ENCODE measurements around the gene ASPN.

ASPN gene

GRCh38 chr9:92476962-92477361, 5.3 kb downstream of the ASPN start:
- DNase-seq (ENCODE audit: low read depth, low spot score): no peak

DNA sequence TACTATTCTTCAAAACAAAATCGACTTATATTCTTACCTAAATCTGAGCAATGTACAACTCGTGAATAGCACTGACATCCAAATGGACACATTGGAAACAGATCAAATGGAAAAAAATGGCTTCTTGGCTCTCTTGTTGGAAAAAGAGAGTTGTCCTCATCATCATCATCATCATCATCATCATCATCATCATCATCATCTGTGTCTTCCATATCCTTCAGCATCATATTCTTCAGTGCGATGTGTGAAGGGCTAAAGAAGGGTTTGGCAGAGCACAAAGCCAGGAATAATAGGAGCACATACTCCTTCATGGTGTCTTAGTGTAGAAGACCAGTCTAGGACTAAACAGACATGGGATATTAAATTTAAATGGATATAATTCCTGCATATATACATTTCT, 7.7 kb downstream of the ASPN start:
- DNase-seq (ENCODE audit: low read depth, low spot score): no peak

- DNase-seq (ENCODE audit: low read depth, low spot score): no peak
These were observed 14.1 kb downstream of the ASPN start for GRCh38 chr9:92468206-92468605.

DNA sequence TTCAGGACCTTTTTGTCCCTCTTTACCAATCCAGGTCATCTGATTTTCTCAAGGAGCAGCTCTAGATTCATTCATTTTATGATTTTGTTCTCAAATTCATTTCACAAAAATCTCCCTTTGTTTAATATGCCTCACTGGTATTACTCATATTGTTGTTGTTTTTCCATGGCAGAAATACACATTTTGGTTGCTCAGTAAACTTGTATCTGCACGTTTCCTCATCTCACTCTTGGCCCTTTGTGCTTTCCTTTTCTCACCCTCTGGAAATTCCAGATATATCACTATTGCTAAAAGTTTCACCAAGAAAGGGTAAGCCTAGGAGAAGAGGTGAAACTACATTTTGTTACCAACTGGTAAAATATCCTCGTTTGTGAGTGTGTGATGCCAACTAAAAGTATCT, 14.8 kb downstream of the ASPN start:
- DNase-seq (ENCODE audit: low read depth, low spot score): no peak

DNA sequence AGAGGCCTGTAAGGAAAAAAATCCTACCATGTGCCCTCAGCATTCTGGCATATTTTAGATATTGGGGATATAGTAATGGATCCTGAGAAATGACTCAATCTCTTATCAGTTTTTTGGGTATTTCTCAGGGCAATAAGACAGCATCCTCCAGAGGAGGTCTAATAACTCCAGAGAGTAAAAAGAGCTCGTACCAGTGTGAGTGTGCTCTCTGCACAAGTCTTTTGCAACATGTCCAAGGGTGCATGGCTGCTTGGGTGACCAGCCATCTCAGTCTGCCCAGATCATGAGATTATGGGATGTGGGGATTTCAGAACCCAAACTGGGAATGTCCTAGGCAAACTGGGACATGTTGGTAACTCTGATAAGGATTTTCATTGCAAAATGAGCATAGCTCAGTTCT, 15.3 kb downstream of the ASPN start:
- DNase-seq (ENCODE audit: low read depth, low spot score): no peak

DNA sequence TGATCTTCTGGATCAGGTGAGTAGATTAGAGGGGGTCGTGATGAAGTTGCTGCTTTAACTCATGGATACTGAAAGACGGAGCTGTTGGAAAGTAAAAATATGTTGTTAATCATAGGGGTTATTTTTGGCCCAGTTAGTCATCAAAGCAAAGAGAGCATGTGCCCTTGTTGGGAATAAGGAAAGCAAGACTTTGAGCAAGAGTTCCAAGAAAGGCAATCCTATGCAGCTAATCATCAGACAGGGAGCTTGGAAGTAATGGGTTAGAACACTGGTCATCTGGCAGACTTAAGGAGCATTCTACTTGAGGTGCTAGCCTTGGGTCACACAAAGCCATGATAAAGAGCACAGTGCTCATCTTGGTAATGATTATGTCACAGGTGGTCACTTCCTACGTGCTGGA, 18.3 kb downstream of the ASPN start:
- DNase-seq (ENCODE audit: low read depth, low spot score): no peak

DNA sequence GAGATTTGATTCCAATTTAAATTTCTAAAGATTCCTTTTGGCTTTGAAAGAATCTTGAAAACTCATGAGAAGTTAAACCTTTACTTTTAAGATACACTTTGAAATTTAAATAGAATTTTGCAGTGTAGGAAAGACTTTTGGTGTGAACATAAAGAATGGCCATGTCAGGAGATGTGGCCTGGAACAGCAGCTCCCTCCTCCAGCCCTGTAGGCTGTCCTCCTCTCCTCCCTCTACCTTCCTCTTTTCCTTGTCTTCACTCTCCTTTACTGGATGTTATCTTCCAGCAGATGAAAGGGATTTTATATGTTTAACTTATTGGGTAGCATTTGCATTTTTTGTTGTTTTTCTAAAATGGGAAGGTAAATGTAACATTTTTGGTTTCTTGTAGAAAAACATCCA, 18.9 kb downstream of the ASPN start:
- DNase-seq (ENCODE audit: low read depth, low spot score): no peak

DNA sequence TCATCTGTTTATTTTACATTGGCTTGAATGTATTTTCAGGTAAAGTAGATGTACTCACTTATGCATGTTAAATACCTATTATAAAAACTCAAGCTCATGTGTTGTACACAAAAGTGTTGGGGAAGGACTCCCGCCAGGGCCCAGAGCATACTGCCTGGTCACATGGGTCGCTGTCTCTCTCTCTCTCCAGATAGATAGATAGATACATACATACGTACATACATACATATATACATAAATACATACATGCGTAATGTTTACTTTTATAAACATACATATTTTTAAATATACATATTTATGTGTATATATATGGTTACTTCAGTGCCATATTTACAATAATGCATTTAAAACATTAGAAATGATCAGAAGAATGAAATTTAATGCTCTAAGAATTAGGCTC, 24.7 kb downstream of the ASPN start:
- no peak for DNase-seq (ENCODE audit: low read depth, low spot score)

DNA sequence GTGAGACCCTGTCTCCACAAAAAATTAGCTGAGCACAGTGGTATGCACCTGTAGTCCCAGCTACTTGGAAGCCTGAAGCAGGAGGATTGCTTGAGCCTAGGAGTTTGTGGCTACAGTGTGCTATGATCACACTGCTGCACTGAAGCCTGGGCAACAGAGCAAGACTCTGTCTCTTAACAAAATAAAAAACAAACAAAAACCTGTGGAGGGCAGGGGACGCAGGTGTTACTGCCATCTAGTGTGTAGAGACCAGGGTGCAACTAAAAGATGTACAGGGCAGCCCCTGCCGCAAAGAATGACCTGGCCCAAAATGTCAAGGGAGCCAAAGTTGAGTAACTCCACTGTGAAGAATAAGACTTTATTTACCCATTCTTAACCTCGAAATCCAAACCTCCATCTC, 27.1 kb downstream of the ASPN start:
- DNase-seq (ENCODE audit: low read depth, low spot score): no peak

GRCh38 chr9:92446536-92446935, 35.8 kb downstream of the ASPN start:
- no peak for DNase-seq (ENCODE audit: low read depth, low spot score)

DNA sequence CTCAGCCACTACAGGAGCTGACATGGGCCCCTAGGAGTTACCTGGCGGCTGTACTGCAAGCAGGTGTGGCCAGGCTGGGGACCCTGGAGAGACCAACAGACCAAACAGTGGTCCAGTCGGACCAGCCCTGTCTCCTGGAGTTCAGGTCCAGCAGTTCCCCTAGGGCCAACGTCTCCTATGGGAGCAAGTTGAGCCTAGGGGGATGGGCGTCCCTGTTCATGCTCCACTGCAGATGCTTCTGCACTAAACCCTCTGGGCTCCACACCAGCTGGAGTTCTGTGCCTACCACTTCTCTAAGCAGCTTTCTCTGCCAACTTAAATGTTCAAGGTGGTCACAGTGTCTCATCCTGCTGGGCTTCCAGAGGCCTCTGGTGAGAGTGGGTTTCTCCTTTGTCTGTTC, 37.5 kb downstream of the ASPN start:
- no peak for DNase-seq (ENCODE audit: low read depth, low spot score)

DNA sequence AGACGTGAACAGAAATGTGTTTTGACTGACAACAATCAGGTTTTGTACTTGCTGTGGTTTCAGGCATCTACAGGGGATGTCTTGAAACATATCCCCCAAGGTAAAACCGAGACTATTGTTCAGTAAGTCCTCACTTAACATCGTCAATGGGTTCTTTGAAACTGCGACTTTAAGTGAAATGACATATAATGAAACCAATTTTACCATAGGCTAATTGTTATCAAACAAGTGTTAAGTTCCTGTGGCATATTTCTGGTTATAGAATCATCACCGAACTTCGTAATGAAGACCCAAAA, 41.6 kb downstream of the ASPN start:
- no peak for DNase-seq (ENCODE audit: low read depth, low spot score)

DNA sequence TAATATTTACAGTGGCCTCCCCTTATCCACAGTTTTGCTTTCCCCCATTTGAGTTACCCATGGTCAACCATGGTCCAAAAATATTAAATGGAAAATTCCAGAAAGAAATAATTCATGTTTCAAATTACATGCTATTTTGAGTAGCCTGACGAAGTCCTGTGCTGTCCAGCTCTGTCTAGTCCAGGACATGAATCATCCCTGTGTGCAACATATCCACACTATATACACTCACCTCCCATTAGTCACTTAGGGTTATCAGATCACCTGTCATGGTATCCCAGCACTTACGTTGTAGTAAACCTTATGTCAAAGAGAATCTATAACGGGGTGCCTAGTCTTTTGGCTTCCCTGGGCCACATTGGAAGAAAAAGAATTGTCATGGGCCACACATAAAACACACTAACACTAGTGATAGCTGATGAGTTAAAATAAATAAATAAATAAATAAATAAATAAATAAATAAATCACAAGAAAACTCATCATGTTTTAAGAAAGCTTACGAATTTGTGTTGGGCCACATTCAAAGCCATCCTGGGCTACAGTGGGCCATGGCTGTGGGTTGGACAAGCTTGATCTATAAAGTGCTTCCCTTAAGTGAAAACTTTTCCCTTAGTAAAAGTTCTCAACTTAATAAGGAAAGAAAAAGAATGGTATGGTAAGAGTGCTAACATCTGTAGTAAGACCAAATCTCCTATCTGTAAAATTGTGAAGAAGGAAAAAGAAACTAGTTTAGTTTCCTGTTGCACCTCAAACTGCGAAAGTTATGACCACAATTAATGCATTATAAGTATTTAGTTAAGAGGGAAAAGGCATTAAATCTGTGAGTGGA, 42.2 kb downstream of the ASPN start:
- DNase-seq (ENCODE audit: low read depth, low spot score): no peak

GRCh38 chr9:92438900-92439526, 43.3 kb downstream of the ASPN start:
- no peak for DNase-seq (ENCODE audit: low read depth, low spot score)

GRCh38 chr9:92435263-92435662, 47.0 kb downstream of the ASPN start:
- DNase-seq (ENCODE audit: low read depth, low spot score): no peak

- DNase-seq (ENCODE audit: low read depth, low spot score): no peak
These were observed 49.2 kb downstream of the ASPN start for GRCh38 chr9:92432972-92433548.

GRCh38 chr9:92432350-92432749, 50.0 kb downstream of the ASPN start:
- DNase-seq (ENCODE audit: low read depth, low spot score): no peak

- no peak for DNase-seq (ENCODE audit: low read depth, low spot score)
These were observed 52.5 kb downstream of the ASPN start for GRCh38 chr9:92429836-92430235.

- no peak for DNase-seq (ENCODE audit: low read depth, low spot score)
These were observed 55.7 kb downstream of the ASPN start for GRCh38 chr9:92426501-92427145.

- DNase-seq (ENCODE audit: low read depth, low spot score): no peak
These were observed 56.8 kb downstream of the ASPN start for GRCh38 chr9:92425474-92425873.

- DNase-seq (ENCODE audit: low read depth, low spot score): no peak
These were observed 58.0 kb downstream of the ASPN start, which contains the start of gene OMD for GRCh38 chr9:92424340-92424739. TSS of gene OMD (minus strand) at chr9:92424471. CDS start at chr9:92417558, 6,913 bp downstream.

DNA sequence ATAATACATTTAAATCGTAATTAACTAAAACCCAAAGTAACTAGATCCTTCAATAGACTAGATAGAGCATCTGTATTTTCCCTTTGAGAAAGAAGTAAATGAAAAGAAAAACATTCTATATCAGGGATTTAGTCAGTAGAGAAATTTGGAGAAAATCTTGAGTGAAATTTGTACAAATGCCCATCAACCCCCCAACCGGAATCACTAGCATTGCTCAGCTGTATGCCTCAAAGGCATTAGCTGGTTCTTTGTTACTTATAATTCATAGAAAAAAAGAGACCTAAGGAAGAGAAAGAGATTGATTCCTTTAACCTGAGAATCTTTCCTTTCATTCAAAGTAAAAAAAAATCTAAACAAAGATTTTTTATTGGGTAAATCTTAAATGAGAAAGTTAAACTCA, 58.7 kb downstream of the ASPN start:
- no peak for DNase-seq (ENCODE audit: low read depth, low spot score)

Measured in brain pericyte (primary cell).